ENCODE measurements around the gene ZSCAN21.
"Not testable (repeated sequence)": the region's sequence is repeated elsewhere in the genome, so short reads cannot be mapped to it uniquely, and the experiment has no call there.

ZSCAN21 gene

DNA sequence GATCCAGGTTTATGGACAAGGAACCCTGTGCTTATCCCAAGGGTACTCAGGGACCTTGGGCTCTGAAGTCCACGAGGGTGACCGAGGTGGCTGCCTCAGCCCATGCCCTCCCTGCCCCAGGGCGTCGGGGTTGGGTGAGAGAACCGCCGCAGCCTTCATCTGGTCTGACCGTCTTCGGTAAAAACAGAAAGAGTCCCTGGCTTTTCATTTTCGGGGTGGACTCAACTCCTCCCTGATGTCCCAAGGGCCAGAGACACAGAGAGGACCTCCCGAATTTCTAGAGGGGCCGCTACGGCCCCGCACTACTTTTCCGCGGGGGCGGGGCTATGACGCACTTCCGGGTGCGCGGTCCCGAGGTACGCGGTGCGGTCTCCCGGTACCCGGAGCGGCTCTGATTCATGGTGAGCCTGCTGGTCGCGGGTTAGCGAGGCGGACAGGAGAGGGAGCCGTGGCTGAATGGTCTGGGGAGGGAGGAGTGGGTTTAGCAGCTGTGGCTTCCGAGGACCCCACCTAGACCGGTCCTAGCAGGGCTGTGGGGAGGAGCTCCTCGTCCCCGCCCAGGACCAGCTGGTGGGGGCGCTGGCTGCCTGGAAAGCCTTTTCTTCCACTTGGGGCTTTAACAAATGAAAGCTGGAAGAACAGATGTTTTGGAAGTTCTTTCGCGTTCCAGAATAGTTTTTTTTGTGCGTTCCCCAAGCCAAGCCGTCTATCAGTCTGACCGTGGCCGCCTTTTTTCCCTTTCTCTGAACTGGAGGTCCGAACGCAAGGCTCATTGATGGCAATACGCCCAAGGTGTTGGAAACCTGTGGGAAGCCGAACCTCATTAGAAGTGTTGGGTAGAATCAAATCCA is at the start of gene ZSCAN21:
TSS of gene ZSCAN21 (plus strand) at position 334 of the 851 bp plus-strand sequence. CDS start 7,233 bp downstream, outside the sequence.
- peak; percentile 64 for DNase-seq

DNA sequence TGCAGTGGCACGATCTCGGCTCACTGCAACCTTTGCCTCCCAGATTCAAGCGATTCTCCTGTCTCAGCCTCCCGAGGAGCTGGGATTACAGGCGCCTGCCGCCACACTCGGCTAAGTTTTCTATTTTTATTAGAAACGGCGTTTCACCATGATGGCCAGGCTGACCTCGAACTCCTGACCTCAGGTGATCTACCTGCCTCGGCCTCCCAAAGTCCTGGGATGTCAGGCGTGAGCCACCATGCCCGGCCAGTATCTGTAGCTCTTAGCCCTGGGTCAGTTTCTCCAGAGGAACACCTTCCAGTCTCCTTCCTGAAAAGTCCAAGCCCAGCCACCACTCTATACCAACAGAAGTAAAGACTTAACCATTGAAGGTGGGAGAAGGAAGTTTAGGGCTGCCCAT is 49.3 kb upstream of the ZSCAN21 start:
- no peak for DNase-seq

DNA sequence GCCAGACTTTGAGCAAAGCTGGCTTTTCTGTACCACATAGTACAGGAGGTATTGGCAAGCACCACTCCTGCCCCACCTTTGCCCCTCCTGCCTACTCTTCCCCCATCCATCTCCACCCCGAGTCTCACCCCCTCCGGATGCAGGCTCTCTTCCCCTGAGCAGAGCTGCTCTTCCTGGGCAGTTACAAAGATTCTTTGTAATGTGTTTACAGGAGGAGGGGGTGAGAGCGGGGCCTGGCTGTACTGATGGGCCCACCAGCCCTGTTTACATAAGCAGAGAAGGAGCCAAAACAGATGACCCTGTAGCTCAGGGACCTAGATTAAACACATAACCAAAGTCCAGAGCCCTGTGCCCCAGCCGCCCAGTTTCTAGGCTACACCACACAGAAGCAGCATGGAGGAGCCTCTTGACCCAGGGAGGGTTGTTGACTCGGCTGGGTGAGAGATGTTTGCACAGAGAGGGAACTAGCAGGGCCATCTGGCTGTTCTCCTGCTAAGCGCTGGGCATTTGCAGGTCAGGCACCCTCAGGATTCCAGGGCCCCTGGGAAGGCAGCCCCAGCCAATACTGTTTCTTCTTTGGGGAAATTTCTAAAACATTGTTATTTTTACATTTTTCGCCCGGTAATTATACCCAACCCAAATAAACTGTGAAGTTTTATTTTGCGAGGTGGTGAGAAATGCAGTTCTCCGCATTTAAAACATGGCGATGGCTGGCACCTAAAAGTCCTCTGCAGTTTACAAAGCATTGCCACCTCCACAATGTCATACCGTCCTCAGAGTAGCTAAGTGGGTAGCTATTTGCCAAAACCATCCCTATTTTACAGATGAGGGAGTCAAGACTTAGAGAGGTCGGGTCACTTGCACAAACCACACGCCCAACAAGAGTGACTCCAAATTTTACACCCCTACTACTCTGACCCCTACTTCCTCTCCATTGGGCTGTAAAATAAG is 45.6 kb upstream of the ZSCAN21 start:
- DNase-seq, result no peak

DNA sequence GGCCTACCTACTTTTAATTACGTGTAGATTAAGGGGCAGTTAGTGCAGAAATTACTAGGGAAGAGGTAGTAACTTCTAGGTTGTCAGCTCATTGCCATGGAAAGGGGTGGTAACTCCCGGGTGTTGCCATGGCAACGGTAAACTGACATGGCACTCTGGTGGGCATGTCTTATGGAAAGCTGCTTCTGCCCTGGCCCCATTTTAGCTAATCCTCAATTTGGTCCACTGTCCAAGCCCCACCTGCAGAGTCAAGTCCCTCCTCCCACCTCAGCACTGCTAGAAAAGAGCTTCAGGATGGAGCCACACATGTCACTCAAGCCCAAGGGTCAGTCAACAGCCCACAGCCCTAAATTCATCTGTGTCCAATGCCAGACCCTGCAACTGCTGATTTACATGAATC is 41.7 kb upstream of the ZSCAN21 start:
- DNase-seq, result no peak

DNA sequence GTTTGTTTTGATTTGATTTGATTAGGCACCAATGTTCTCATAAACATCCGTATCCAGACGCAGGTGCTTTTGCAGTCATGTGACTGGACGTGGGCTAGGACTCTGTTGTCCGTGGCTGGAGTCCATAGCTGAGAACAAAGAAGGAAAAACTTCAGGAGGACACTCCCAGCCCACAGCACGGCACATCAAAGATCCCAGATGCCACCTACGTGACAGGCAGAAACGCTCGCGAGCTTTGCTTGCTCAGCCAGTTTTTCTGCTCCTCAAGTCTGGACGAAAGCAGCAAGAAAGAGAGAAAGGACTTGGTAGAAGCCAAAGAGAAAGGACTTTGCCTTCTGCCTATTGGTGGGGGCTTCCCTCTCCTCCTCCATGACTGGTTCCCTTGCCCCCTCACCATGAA is 41.0 kb upstream of the ZSCAN21 start:
- no peak for DNase-seq

DNA sequence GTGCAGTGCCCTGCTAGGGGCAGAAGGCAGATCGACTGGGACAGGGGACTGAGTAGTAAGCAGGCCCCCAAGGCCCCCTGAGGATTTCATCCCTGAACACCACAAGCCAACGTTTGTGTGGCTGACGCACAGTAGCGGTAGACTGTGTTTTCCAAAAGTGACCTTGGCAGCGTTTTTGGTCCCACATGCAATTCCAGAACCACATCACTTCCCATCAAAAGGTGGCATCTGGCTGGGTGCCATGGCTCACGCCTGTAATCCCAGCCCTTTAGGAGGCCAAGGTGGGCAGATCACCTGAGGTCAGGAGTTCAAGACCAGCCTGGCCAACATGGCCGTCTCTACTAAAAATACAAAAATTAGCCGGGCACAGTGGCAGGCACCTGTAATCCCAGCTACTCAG is 39.6 kb upstream of the ZSCAN21 start:
- not testable (repeated sequence) for DNase-seq

DNA sequence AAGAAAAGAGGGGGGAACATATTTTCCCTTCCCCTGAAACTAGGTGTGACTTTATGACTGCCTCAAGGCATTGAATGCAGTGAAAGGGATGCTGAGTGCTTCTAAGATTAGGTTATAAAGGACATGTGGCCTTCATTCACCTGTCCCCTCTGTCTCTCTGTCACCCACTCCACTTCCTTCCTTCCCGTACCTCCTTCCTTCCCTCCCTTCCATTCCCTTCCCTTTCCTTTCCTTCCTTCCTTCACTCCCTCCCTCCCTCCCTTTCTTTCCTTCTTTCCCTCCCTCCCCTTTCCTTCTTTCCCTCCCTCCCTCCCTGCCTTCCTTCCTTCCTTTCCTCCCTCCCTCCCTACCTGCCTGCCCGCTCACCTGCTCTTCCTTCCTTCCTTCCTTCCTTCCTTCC is 38.7 kb upstream of the ZSCAN21 start:
- DNase-seq, result no peak

DNA sequence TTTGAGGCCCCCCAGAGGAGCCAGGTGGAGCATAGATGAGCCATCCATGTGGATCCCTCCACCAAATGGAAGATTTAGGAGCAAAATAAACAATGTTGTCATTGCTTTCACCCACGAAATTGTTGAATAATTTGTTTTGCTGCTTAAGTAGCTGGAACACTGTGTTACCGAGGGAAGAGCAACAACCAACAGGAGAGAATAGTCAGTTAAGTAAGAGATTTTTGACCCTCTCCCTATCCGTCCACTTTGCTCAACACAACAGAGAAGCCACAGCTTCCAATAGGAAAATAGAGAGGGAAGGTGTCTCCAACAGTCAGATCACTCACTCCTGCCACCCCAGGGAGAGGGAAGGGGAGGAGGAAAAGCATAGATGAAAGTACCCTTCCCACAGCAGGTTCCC is 38.1 kb upstream of the ZSCAN21 start:
- DNase-seq, result no peak

DNA sequence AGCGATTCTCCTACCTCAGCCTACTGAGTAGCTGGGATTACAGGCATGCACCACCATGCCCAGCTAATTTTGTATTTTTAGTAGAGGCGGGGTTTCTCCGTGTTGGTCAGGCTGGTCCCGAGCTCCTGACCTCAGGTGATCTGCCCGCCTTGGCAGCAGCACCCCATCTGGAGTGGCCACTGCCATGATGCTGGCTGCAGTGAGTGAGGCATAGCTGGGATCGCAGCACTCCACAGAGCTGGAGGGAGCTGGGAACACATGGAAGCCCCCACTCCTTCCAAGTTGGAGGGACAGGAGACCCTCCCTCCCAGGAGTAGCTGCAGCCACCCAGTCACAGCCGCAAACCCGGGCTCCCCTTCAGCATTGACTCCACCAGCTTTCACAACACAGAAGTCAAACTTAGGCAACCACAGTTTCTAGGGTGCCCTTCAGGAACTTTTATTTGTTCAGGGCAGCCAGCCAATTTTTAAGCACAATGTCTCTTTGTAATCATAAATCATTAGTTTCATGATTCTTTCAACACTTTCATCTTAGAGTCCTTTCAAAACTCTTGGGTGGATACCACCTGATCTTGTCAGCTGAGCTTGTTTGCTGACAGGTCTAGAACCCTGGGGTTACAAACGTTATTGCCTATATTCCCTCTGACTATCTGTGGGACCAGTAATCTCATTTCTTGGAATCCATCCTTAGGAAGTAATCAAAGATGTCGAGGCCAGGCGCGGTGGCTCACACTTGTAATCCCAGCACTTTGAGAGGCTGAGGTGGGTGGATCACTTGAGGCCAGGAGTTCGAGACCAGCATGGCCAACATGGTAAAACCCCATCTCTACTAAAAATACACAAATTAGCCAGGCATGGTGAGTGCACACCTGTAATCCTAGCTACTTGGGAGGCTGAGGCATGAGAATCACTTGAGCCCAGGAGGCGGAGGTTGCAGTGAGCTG is 36.9 kb upstream of the ZSCAN21 start:
- DNase-seq, result not testable (repeated sequence)

DNA sequence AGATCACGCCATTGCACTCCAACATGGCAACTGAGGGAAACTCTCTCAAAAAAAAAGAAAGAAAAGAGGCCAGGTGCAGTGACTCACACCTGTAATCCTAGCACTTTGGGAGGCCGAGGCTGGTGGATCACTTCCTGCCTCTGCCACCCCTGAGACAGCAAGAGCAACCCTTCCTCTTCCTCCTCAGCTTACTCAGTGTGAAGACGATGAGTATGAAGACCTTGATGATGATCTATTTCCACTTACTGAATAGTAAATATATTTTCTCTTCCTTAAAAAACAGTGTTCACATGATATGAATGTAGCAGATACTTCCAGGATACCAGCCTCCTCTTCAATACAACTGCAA is 36.3 kb upstream of the ZSCAN21 start:
- no peak for DNase-seq

DNA sequence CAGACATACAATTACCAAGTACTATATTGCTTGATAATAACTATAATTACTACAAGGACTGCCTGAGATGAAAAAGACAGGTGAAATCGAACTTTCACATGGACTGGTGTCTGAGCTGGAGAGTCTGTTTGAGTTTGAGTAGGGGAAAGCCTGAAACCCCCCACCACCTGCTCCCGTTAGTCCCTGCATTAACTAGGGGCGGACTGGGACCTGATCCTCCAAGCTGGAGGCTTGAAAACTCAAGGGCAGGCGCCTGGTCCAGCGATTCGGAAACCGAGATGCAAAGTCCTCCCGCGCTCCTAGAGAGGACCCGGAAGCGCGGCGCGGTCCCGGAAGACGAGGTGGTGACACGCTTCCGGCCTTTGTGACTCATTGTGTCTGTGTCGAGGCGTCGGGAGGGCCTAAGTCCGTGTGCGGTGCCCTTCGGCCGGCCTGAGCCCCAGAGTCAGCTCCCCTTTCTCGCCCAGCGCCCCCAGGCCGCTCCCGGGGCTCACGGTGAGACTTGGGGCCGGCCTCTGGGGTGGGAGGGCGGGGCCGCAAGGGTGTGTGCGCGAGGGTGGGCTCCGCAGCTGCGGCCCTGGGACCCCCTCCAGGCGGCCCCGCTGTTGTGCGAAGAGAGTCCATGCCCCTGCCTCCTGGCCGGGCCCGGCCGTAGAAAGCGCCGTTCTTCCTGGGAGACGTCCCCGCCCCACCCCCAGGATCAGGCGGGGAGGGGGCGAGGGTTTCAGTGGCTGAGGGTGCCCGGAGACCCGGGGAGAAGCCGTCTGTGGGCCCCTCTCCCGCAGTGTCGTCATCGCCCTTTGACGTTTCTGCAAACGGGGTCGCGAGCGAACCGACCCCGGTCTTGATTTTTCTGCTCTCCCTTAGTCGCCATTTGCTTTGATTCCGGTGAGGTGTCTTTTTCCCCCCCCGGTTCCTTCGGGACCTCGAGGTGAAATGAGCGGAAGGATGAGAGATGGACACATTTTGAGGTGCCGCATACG is 34.1 kb upstream of the ZSCAN21 start, which contains the start of gene ZKSCAN1:
TSS of gene ZKSCAN1 (plus strand) at position 365 of the 983 bp plus-strand sequence. CDS start 7,911 bp downstream, outside the sequence.
- peak; percentile 58 for DNase-seq

DNA sequence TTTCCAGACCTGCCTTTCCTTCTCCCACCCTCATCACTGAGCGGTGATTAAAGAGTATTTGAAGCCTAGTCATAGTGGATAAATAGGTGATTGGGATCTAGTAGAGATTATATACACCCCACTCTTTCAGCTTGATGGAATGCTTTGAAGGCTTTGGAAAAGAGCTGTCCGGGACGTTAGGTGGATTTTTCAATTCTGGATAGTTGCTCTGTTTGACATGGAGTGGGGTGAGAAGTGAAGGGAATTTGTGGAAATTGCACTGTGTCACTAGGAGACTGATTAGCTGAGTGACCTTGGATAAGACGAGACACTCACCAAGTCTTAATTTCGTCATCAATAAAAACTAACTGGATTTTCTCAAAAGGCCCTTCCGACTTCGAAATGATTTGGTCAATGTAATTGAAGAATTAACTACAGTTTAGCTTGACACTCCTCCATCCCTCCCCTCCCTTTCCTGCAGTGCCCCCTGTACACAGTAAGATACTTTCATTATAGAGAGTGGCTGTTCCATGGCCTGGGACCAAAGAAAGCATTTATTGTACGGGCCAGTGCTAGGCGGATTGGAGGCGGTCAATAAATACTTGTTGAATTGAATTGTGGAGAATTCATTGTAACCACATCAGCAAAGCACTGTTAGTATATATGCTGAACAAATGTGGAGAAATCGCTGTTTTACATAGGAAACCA is 33.2 kb upstream of the ZSCAN21 start:
- DNase-seq, result no peak

DNA sequence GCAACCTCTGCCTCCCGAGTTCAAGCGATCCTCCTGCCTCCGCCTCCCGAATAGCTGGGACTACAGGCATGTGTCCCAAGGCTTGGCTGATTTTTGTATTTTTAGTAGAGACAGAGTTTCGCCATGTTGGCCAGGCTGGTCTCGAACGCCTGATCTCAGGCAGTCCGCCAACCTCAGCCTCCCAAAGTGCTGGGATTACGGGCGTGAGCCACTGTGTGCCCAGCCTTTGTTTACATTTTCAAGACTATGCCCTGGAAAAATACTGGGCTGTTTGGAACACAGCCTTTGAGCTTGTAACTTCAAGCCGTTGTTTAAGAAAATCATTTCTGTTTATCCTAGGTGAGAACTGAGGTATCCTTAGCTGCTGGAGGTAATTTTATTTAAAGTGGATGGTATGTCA is 32.3 kb upstream of the ZSCAN21 start:
- DNase-seq, result no peak

DNA sequence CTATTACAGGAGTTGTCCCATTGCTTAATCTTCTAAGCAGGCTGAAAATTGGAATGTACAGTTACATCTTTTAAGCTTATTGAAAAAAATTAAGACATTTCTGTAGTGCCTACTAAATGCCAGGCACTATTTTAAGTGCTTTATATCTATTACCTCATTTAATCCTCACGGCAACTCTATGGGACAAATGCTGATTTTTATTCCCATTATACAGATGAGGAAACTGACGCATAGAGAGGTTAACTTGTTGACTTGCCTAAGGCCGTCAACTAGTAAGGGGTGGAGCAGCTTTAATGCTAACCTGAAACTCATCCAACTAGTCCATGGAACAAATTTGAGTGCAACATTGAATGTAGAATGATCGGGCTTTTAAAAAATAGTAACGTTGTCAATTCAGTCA is 31.7 kb upstream of the ZSCAN21 start:
- no peak for DNase-seq

DNA sequence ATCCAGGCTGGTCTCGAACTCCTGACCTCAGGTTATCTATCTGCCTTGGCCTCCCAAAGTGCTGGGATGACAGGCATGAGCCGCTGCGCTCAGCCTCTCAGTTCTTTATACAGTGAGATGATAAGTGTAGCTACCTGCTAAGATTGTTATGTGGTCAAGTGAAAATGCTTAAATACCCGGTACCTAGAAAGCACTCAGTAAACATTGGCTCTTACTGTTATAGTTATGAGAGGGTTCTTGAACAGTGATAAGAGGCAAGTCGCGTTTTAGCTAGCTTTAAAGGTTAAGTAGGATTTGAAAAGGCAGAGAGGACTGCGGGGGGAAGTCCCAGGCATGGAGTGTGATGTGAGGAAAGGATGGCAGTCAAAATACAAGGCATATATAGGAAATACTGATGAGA is 29.7 kb upstream of the ZSCAN21 start:
- DNase-seq, result no peak

DNA sequence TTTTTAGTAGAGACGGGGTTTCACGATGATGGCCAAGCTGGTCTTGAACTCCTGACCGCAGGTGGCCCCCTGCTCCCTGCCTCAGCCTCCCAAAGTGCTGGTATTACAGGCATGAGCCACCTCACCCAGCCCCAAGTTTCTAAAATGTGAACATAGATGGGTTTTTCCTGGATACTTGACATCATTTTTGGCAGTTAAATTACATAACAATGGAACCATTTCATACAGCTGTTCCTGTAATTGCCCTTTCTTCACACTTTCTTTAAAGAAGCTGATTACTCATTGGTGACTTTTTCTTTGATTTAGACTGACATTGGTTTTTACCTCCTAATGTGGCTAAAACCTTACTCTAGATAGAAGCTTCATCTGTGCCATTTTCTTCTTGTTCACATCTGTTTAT is 28.3 kb upstream of the ZSCAN21 start:
- no peak for DNase-seq

DNA sequence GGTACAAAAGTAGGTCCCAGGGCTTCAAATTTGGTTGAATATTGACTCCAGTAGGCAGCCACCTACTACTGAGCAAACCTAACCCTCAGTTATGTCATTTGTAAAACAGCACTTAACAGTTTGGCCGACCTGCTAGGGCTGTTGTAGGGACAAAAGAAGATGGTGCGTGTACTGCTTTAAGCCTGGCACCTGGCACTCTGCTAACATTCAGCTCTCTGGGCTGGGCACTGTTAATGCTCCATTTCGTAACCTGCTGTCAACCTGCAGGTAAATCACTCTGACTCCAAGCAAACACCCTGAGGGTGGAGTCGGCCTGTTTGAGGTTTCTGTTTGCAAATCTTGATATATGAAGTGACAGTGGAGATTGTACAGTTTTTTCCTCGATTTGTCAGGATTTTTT is 27.0 kb upstream of the ZSCAN21 start:
- DNase-seq, result no peak

DNA sequence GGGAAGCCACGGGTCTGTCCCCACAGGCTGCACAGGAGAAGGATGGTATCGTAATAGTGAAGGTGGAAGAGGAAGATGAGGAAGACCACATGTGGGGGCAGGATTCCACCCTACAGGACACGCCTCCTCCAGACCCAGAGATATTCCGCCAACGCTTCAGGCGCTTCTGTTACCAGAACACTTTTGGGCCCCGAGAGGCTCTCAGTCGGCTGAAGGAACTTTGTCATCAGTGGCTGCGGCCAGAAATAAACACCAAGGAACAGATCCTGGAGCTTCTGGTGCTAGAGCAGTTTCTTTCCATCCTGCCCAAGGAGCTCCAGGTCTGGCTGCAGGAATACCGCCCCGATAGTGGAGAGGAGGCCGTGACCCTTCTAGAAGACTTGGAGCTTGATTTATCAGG is 26.0 kb upstream of the ZSCAN21 start:
- DNase-seq, result no peak

DNA sequence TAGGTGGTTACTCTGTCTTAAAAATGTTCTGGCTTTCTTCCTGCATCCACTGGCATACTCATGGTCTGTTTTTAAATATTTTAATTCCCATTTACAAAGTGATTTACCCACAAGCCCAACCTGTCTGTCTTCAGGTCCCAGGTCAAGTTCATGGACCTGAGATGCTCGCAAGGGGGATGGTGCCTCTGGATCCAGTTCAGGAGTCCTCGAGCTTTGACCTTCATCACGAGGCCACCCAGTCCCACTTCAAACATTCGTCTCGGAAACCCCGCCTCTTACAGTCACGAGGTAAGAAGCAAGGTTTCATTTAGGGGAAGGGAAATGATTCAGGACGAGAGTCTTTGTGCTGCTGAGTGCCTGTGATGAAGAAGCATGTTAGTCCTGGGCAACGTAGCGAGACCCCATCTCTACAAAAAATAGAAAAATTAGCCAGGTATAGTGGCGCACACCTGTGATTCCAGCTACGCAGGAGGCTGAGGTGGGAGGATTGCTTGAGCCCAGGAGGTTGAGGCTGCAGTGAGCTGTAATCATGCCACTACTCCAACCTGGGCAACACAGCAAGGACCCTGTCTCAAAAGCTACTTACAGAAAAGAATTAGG is 25.5 kb upstream of the ZSCAN21 start:
- no peak for DNase-seq

DNA sequence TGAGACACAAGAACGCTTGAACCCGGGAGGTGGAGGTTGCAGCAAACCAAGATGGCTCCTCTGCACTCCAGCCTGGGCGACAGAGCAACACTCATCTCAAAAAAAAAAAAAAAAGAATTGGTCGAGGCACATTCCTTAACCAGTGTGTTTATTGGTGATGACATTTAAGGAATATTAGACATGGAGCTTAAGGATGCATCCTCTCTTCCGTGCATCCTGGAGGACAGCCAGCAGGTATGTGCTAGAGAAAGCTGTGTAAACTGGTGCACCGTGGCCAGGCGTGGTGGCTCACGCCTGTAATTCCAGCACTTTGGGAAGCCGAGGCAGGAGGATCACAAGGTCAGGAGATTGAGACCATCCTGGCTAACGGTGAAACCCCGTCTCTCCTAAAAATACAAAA is 22.4 kb upstream of the ZSCAN21 start:
- DNase-seq, result no peak

All from T1000 (cell line).